Urothelium cell line (cell line): ENCODE data around the gene RIBC2.
"Not testable (repeated sequence)": the region's sequence is repeated elsewhere in the genome, so short reads cannot be mapped to it uniquely, and the experiment has no call there.

ENCODE experiments used
- DNase-seq: peaks from one replicate; pipeline ENCODE4 v3.0.0; 2011; ENCODE audit warnings: low spot score, mixed read lengths
- FAIRE-seq: peaks from 2 replicates; lab custom pipeline; 2011; peaks lifted over from hg19 to GRCh38; lab: Jason Lieb, UNC

Gene RIBC2

DNA sequence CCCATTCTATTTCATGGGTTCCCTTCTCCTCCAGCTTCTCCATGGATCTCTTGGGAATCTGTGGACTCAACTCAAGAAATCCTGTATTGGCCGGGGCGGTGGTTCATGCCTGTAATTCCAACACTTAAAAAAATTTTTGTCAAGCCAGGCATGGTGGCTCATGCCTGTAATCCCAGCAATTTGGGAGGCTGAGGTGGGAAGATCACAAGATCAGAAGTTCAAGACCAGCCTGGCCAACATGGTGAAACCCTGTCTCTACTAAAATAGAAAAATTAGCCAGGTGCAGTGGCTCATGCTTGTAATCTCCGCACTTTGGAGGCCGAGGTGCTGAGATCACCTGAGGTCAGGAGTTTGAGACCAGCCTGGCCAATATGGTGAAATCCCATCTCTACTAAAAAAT is 34.1 kb downstream of the RIBC2 start:
- not testable (repeated sequence) for FAIRE-seq

DNA sequence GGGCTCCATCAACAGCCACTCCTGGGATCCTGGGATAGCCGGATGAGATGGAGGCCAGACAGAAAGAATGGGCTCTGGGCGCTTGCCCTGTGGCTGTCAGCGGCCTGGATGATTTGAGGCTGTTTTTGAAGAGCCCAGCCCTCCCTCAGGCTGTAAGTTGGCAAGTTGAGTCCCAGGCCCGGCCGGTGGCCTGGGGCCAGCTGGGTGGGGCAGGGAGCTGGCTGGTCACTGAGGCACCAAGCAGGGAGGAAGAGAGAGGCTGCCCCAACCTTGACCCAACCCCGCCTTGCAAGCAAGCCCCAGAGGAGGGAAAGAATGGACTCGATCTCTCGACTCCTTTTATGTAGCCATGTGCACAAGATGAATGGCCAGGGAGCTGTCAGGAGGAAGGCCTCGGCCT is 34.9 kb downstream of the RIBC2 start:
- FAIRE-seq (no peak), DNase-seq (no peak)

More for the DNA sequence above, 34.1 kb downstream of the RIBC2 start:
- not testable (repeated sequence) for DNase-seq

DNA sequence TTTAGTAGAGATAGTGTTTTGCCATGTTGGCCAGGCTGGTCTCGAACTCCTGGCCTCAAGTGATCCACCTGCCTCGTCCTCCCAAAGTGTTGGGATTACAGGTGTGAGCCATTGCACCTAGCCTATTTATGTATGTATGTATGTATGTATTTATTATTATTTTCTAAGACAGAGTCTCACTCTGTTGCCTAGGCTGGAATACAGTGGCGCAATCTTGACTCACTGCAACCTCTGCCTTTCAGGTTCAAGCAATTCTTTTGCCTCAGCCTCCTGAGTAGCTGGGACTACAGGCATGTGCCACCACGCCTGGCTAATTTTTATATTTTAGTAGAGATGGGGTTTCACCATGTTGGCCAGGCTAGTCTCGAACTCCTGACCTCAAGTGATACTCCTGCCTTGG is 35.9 kb downstream of the RIBC2 start:
- FAIRE-seq, DNase-seq: not testable (repeated sequence)

DNA sequence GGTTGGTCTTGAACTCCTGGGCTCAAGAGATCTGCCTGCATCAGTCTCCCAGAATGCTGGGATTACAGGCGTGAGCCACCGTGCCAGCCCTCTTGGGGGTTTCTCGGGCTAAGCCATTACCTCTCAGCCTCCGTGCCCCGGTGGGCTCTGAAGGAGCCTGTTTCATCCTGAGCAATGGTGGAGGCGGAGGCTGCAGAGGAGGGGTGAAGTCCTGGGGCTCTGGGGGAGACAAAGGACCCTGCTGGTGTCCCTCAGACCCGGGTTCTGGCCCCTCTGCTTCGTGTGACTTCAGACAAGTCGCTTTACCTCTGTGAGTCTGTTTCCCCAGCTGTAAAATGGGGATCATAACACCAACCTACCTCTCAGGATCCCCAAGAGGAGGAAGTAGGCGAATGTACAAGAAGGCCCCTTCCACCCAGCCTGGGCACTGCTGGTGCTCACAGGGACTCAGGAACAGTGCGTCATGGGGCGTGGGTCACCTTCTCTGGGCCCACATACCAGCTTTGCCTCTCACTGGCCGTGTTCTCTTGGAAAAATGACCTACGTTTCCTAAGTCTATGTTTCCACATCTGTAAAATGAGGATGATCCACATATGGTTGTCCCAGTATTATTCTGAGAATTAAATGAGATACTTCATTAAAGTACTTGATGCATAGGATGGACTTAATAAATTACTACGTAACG is 36.8 kb downstream of the RIBC2 start:
- FAIRE-seq: no peak
- DNase-seq: no peak

GRCh38 chr22:45450921-45451651 is 37.6 kb downstream of the RIBC2 start:
- FAIRE-seq (no peak), DNase-seq (no peak)

- no peak for DNase-seq
- no peak for FAIRE-seq
Measured at GRCh38 chr22:45451972-45452371, 38.5 kb downstream of the RIBC2 start.

GRCh38 chr22:45452565-45453379 is 39.3 kb downstream of the RIBC2 start:
- FAIRE-seq (no peak), DNase-seq (no peak)

GRCh38 chr22:45453764-45454163 is 40.3 kb downstream of the RIBC2 start:
- DNase-seq (no peak), FAIRE-seq (no peak)

DNA sequence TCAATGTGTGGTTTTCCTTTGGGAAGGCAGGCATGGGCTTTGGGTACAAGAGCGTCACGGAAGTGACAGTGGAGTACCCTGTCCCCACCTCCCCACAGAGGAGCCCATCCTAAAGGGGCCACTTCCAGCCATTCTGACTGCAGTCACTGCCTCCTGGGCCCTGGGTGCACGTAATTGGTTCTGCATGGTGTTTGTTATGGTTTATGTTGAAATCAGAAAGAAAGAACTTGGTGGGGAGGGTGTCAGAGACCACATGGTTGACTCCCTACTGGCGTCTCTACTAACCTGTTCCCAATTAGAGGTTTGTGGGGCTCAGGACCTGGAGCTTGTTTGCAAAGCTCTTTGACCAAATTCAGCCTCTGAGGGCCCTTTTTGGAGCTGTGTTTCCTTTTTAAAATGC is 40.8 kb downstream of the RIBC2 start:
- DNase-seq (no peak), FAIRE-seq (no peak)

GRCh38 chr22:45455212-45455611 is 41.7 kb downstream of the RIBC2 start:
- FAIRE-seq (no peak), DNase-seq (no peak)

- no peak for DNase-seq
- no peak for FAIRE-seq
Measured at GRCh38 chr22:45455621-45456020, 42.1 kb downstream of the RIBC2 start.

- DNase-seq: no peak
- FAIRE-seq: no peak
Measured at GRCh38 chr22:45456811-45457210, 43.3 kb downstream of the RIBC2 start.

DNA sequence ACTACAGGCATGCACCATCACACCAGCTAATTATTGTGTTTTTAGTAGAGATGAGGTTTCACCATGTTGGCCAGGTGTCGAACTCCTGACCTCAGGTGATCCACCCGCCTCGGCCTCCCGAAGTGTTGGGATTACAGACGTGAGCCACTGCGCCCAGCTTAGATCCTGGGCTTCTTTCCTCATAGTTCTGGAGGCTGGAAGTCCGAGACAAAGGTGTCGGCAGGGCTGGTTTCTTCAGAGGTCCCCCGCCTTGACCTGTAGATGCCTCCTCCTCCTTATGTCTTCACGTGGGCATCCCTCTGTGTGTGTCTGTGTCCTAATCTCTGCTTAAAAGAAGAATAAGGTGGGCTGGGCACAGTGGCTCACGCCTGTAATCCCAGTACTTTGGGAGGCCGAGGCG is 45.0 kb downstream of the RIBC2 start:
- FAIRE-seq: no peak
- no peak for DNase-seq

- FAIRE-seq: peak; percentile 23
Measured at GRCh38 chr22:45459235-45459634, 45.7 kb downstream of the RIBC2 start.

GRCh38 chr22:45460288-45461109 is 47.0 kb downstream of the RIBC2 start:
- no peak for DNase-seq
- no peak for FAIRE-seq

More at GRCh38 chr22:45459235-45459634, 45.7 kb downstream of the RIBC2 start:
- DNase-seq: no peak

- DNase-seq: no peak
- FAIRE-seq: no peak
Measured at GRCh38 chr22:45462034-45462655, 48.7 kb downstream of the RIBC2 start.

- DNase-seq, FAIRE-seq: not testable (repeated sequence)
Measured at GRCh38 chr22:45463691-45464090, 50.2 kb downstream of the RIBC2 start.

DNA sequence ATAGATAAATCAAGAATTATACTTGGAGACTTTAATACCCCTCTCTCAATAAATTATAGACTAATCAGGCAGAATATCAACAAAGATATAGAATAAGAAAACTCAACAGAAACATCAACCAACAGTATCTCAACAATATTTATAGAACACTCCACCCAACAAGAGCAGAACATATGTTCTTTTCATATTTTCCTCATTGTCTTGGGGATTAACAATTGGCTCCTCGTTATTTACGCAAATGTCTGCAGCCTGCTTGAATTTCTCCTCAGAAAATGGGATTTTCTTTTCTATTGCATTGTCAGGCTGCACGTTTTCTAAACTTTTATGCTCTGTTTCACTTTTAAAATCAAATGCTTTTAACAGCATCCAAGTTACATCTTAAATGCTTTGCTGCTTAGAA is 52.1 kb downstream of the RIBC2 start:
- FAIRE-seq: no peak
- no peak for DNase-seq

GRCh38 chr22:45468872-45469271 is 55.4 kb downstream of the RIBC2 start:
- DNase-seq (peak; percentile 64), FAIRE-seq (no peak)
